Measurements from ENCODE around the gene JAM3. TPM values are rescaled to one million over a fixed set of nuclear protein-coding genes. Genes with fewer than 3 reads are reported as not detected.
A peak's percentile ranks its signal among the peaks of the same experiment; 100 is the strongest.

The JAM3 gene
- total RNA-seq, 1 experiment from 2014 or later = not detected

- H3K27ac Mint-ChIP-seq (ENCODE audit: unreplicated experiment) = no peak overlapping the region
- no peak for DNase-seq
- no peaks in the 10 kb centered on the region for H3K27me3 Mint-ChIP-seq (ENCODE audit: unreplicated experiment)
- H3K36me3 Mint-ChIP-seq (ENCODE audit: insufficient read depth, unreplicated experiment) = peaks cover 30% of the 10 kb centered on the region
- no peaks in the 10 kb centered on the region for H3K9me3 Mint-ChIP-seq (ENCODE audit: low read depth, unreplicated experiment)
- no peaks in the 10 kb centered on the region for H3K4me1 Mint-ChIP-seq (ENCODE audit: low read depth, unreplicated experiment)
- no peak for TF ChIP-seq CTCF (IDR thresholded peaks at IDR 0.05; ENCODE audit: unreplicated experiment)
- intact Hi-C loops (cut with micrococcal nuclease; ENCODE audit: unreplicated experiment) = no loop called here
- no TSS peak for BruUV-seq (replicated peaks)
- H3K4me3 Mint-ChIP-seq (ENCODE audit: low read depth, unreplicated experiment) = no peak overlapping the region
- CTCF ChIA-PET = no interaction called here
Observed at GRCh38 chr11:134150195-134150903, 81.5 kb downstream of the JAM3 start.

GRCh38 chr11:134151083-134151747 is 82.3 kb downstream of the JAM3 start:
- Mint-ChIP-seq H3K9me3 (ENCODE audit: low read depth, unreplicated experiment) (no peaks in the 10 kb centered on the region), H3K36me3 (ENCODE audit: insufficient read depth, unreplicated experiment) (peaks cover 32% of the 10 kb centered on the region), H3K4me1 (ENCODE audit: low read depth, unreplicated experiment) (no peaks in the 10 kb centered on the region), H3K27me3 (ENCODE audit: unreplicated experiment) (no peaks in the 10 kb centered on the region), H3K4me3 (ENCODE audit: low read depth, unreplicated experiment) (no peak overlapping the region), H3K27ac (ENCODE audit: unreplicated experiment) (no peak overlapping the region)
- DNase-seq = no peak
- CTCF ChIA-PET = no interaction called here
- no TSS peak for BruUV-seq (replicated peaks)
- intact Hi-C loops (cut with micrococcal nuclease; ENCODE audit: unreplicated experiment) = no loop called here
- no peak for TF ChIP-seq CTCF (IDR thresholded peaks at IDR 0.05; ENCODE audit: unreplicated experiment)

GRCh38 chr11:134152696-134153095 is 83.8 kb downstream of the JAM3 start:
- no peak overlapping the region for H3K27ac Mint-ChIP-seq (ENCODE audit: unreplicated experiment)
- no peak overlapping the region for H3K4me3 Mint-ChIP-seq (ENCODE audit: low read depth, unreplicated experiment)
- peaks cover 26% of the 10 kb centered on the region for H3K36me3 Mint-ChIP-seq (ENCODE audit: insufficient read depth, unreplicated experiment)
- DNase-seq = no peak
- CTCF ChIA-PET = no interaction called here
- BruUV-seq (replicated peaks) = TSS peak; percentile 43
- intact Hi-C loops (cut with micrococcal nuclease; ENCODE audit: unreplicated experiment) = no loop called here
- TF ChIP-seq CTCF (IDR thresholded peaks at IDR 0.05; ENCODE audit: unreplicated experiment) = no peak
- H3K27me3 Mint-ChIP-seq (ENCODE audit: unreplicated experiment) = no peaks in the 10 kb centered on the region
- no peaks in the 10 kb centered on the region for H3K4me1 Mint-ChIP-seq (ENCODE audit: low read depth, unreplicated experiment)
- no peaks in the 10 kb centered on the region for H3K9me3 Mint-ChIP-seq (ENCODE audit: low read depth, unreplicated experiment)

- CTCF ChIA-PET = no interaction called here
- Mint-ChIP-seq H3K4me3 (ENCODE audit: low read depth, unreplicated experiment) (no peak overlapping the region), H3K27me3 (ENCODE audit: unreplicated experiment) (no peaks in the 10 kb centered on the region), H3K4me1 (ENCODE audit: low read depth, unreplicated experiment) (no peaks in the 10 kb centered on the region), H3K9me3 (ENCODE audit: low read depth, unreplicated experiment) (no peaks in the 10 kb centered on the region), H3K27ac (ENCODE audit: unreplicated experiment) (no peak overlapping the region), H3K36me3 (ENCODE audit: insufficient read depth, unreplicated experiment) (peaks cover 19% of the 10 kb centered on the region)
- TF ChIP-seq CTCF (IDR thresholded peaks at IDR 0.05; ENCODE audit: unreplicated experiment) = no peak
- intact Hi-C loops (cut with micrococcal nuclease; ENCODE audit: unreplicated experiment) = no loop called here
- DNase-seq = no peak
- no TSS peak for BruUV-seq (replicated peaks)
Observed at GRCh38 chr11:134153147-134153905, 84.5 kb downstream of the JAM3 start.
